H1 (cell line): ENCODE results near the gene MYH9. TPM values are rescaled to one million over a fixed set of nuclear protein-coding genes. Genes with fewer than 3 reads are reported as not detected.

ENCODE experiments used
- FOSL1 ChIP-seq: IDR thresholded peaks from 2 replicates; pipeline ENCODE4 v1.6.1; 2011; ENCODE audit warnings: mild to moderate bottlenecking, low read depth, low read length, moderate library complexity; ENCODE audit not compliant: insufficient read depth
- GTF2F1 ChIP-seq: IDR thresholded peaks from 2 replicates; pipeline ENCODE4 v1.6.1; 2012; ENCODE audit warnings: low read depth, low read length, improper control_type of control experiment, borderline replicate concordance
- polyA plus RNA-seq, 7 experiments: library from polyadenylated mRNA; depleted of rRNA in 3 of 7; stranded (reverse) in 5 of 7; unstranded in 2 of 7; fragments of >200 nt in 5 of 7; fragments of 200-250 nt in 2 of 7; gene quantifications; 1 replicate in 5 of 7; 2 replicates in 1 of 7; 4 replicates in 1 of 7; pipeline versions ENCODE4 v1.2.1 to v1.2.3, GENCODE V29; 2011 to 2013; ENCODE audit warnings: missing spikeins in 2 of 7, mixed read lengths in 2 of 7
- total RNA-seq: library from RNA; stranded (reverse); fragmentation: NEBNext Ultra II Directional; extraction: Animal tissue kit (Norgen Biotek cat#: 25700); gene quantifications from 2 replicates; pipeline ENCODE4 v1.2.1, GENCODE V29; 2021
- TF ChIP-seq, protein P1 (sequence below), 3 experiments: IDR thresholded peaks; 1 replicate in 2 of 3; 2 replicates in 1 of 3; pipeline versions ENCODE4 v1.5.1 to v1.6.1; 2011; ENCODE audit warnings: low read length in 3 of 3, mild to moderate bottlenecking in 3 of 3, inconsistent platforms in 2 of 3, low read depth in 1 of 3, moderate library complexity in 1 of 3; ENCODE audit not compliant: insufficient read depth in 1 of 3; ENCODE audit errors: control extremely low read depth in 1 of 3

Gene MYH9
- total and polyA plus RNA-seq, 2 of the 8 experiments (the other 6 are each of a cell fraction or from before 2014, with no cell fraction given): 24.9 to 322 TPM

DNA sequence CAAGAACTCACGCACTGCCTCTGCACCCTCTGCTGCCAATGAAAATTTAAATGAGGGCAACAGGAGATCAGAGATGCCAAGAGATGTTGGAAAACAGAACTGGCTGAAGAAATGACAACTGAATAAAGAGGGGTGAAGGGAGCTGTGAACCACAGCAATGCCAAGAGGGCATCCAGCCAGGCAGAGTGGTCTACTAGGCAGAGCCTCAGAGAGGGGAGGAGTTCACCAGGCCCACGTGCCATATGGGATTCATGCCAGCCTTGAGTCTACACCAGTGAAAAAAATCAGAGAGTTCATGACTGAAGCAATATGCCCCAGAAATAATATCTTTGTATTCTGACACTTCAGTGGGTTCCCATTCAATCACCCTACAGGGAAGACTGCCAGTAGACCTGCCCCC, 152.8 kb downstream of the MYH9 start (continued):
- TF ChIP-seq, protein P1, sequence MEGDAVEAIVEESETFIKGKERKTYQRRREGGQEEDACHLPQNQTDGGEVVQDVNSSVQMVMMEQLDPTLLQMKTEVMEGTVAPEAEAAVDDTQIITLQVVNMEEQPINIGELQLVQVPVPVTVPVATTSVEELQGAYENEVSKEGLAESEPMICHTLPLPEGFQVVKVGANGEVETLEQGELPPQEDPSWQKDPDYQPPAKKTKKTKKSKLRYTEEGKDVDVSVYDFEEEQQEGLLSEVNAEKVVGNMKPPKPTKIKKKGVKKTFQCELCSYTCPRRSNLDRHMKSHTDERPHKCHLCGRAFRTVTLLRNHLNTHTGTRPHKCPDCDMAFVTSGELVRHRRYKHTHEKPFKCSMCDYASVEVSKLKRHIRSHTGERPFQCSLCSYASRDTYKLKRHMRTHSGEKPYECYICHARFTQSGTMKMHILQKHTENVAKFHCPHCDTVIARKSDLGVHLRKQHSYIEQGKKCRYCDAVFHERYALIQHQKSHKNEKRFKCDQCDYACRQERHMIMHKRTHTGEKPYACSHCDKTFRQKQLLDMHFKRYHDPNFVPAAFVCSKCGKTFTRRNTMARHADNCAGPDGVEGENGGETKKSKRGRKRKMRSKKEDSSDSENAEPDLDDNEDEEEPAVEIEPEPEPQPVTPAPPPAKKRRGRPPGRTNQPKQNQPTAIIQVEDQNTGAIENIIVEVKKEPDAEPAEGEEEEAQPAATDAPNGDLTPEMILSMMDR (IDR thresholded peaks at IDR 0.05; ENCODE audit: control extremely low read depth in 1 of 3, insufficient read depth in 1 of 3, low read depth in 1 of 3, low read length in 3 of 3): no peak
- no peak for TF ChIP-seq FOSL1
- no peak for TF ChIP-seq GTF2F1
- TF ChIP-seq, all 59 proteins: peak for 0
